Esophagus (tissue), 2 donors: ENCODE results near the gene JPH4. TPM values are rescaled to one million over a fixed set of nuclear protein-coding genes. Genes with fewer than 3 reads are reported as not detected.

Experiments used
- H3K27ac ChIP-seq, 2 donors: one replicate each; pipeline ENCODE4 v1.5.1; 2013; ENCODE audit warnings: low read depth in 2 of 2, mild to moderate bottlenecking in 2 of 2, inconsistent platforms in 1 of 2, low read length in 1 of 2, moderate library complexity in 1 of 2
- H3K27me3 ChIP-seq, 2 donors: one replicate each; pipeline ENCODE4 v1.6.1; 2013; ENCODE audit warnings: low read length in 2 of 2, control low read depth in 1 of 2, mild to moderate bottlenecking in 1 of 2; ENCODE audit not compliant: insufficient read depth in 2 of 2, control insufficient read depth in 1 of 2
- H3K36me3 ChIP-seq, 2 donors: one replicate each; pipeline ENCODE4 v1.6.1; 2013; ENCODE audit warnings: low read length in 1 of 2; ENCODE audit not compliant: control insufficient read depth in 2 of 2, insufficient read depth in 2 of 2
- H3K4me1 ChIP-seq, 2 donors: one replicate each; pipeline ENCODE4 v1.6.1; 2013; ENCODE audit warnings: low read length in 1 of 2; ENCODE audit not compliant: control insufficient read depth in 2 of 2, insufficient read depth in 2 of 2
- H3K4me3 ChIP-seq, 2 donors: one replicate each; pipeline ENCODE4 v1.5.1; 2013; ENCODE audit warnings: low read length in 2 of 2, mild to moderate bottlenecking in 2 of 2, low read depth in 1 of 2, moderate library complexity in 1 of 2
- H3K9me3 ChIP-seq, 2 donors: one replicate each; pipeline ENCODE4 v1.6.1; 2013; ENCODE audit warnings: mild to moderate bottlenecking in 2 of 2, low read depth in 1 of 2, low read length in 1 of 2, moderate library complexity in 1 of 2; ENCODE audit not compliant: control insufficient read depth in 2 of 2, insufficient read depth in 1 of 2
- WGBS, 2 donors: extraction: QIAGEN DNeasy Blood & Tissue Kit; methylation state at CpG; one replicate each; pipeline ENCODE4 v1.1.7; 2013; 5-methylcytosine and 5-hydroxymethylcytosine counted together
- polyA plus RNA-seq, 2 donors: library from polyadenylated mRNA; stranded (reverse); fragments of 200-250 nt; gene quantifications; one replicate each; pipeline ENCODE4 v1.2.3, GENCODE V29; 2013
- donor health status: healthy with polysubstance abuse.
- donor health status: Bipolar disorder and iron deficiency.

The JPH4 gene
- polyA plus RNA-seq, 2 donors, result 0.04 to 0.15 TPM

- Histone ChIP-seq H3K36me3 (peaks cover 10 to 39% of the 10 kb centered on the region in 2 donors), H3K4me1 (peaks cover 2 to 4% of the 10 kb centered on the region in 2 donors), H3K27me3 (no peaks in the 10 kb centered on the region), H3K27ac (no peak overlapping the region), H3K4me3 (no peak overlapping the region), H3K9me3 (no peaks in the 10 kb centered on the region)
- 81 to 86% methylated on average over 3 of the region's 3 CpGs for WGBS, 2 donors
Observed at GRCh38 chr14:23559926-23560520, 18.6 kb downstream of the JPH4 start.

GRCh38 chr14:23559010-23559925 lies 19.3 kb downstream of the JPH4 start:
- Histone ChIP-seq H3K36me3 (peaks cover 10 to 37% of the 10 kb centered on the region in 2 donors), H3K27ac (no peak overlapping the region)
- 74% methylated on average over 21 of the region's 21 CpGs for WGBS, 2 donors

GRCh38 chr14:23558346-23559009 lies 20.1 kb downstream of the JPH4 start:
- H3K27me3 ChIP-seq, result no peaks in the 10 kb centered on the region
- H3K9me3 ChIP-seq, result no peaks in the 10 kb centered on the region
- peaks cover 2 to 4% of the 10 kb centered on the region in 2 donors for H3K4me1 ChIP-seq
- 81 to 84% methylated on average over 10 of the region's 10 CpGs for WGBS, 2 donors
- no peak overlapping the region for H3K4me3 ChIP-seq
- H3K36me3 ChIP-seq, result peaks cover 10 to 29% of the 10 kb centered on the region in 2 donors
- no peak overlapping the region for H3K27ac ChIP-seq

More at GRCh38 chr14:23559010-23559925, 19.3 kb downstream of the JPH4 start:
- Histone ChIP-seq H3K27me3 (no peaks in the 10 kb centered on the region), H3K4me3 (no peak overlapping the region), H3K9me3 (no peaks in the 10 kb centered on the region), H3K4me1 (peaks cover 2 to 4% of the 10 kb centered on the region in 2 donors)

- H3K27me3 ChIP-seq, result no peaks in the 10 kb centered on the region
- H3K27ac ChIP-seq, result no peak overlapping the region
- H3K4me3 ChIP-seq, result no peak overlapping the region
- peaks cover 10 to 25% of the 10 kb centered on the region in 2 donors for H3K36me3 ChIP-seq
- 74 to 90% methylated on average over 1 of the region's 1 CpG for WGBS, 2 donors
- no peaks in the 10 kb centered on the region for H3K9me3 ChIP-seq
- peaks cover 2 to 4% of the 10 kb centered on the region in 2 donors for H3K4me1 ChIP-seq
Observed at GRCh38 chr14:23557946-23558345, 20.6 kb downstream of the JPH4 start.

- Histone ChIP-seq H3K27ac (no peak overlapping the region), H3K4me3 (no peak overlapping the region), H3K4me1 (peaks cover 2 to 4% of the 10 kb centered on the region in 2 donors), H3K27me3 (no peaks in the 10 kb centered on the region), H3K9me3 (no peaks in the 10 kb centered on the region), H3K36me3 (peaks cover 10 to 25% of the 10 kb centered on the region in 2 donors)
- 32 to 36% methylated on average over 2 of the region's 2 CpGs for WGBS, 2 donors
Observed at GRCh38 chr14:23557521-23557920, 21.1 kb downstream of the JPH4 start.

- peak overlapping the region; percentile 97 to 98 for H3K27ac ChIP-seq
- H3K9me3 ChIP-seq, result no peaks in the 10 kb centered on the region
- H3K36me3 ChIP-seq, result peaks cover 7 to 18% of the 10 kb centered on the region in 2 donors
- no peaks in the 10 kb centered on the region for H3K27me3 ChIP-seq
- WGBS, 2 donors, result 34 to 39% methylated on average over 17 of the region's 17 CpGs
- H3K4me3 ChIP-seq, result peak overlapping the region; percentile 97 to 98
- peaks cover 2 to 4% of the 10 kb centered on the region in 2 donors for H3K4me1 ChIP-seq
Observed at GRCh38 chr14:23556700-23557440, 21.7 kb downstream of the JPH4 start.

GRCh38 chr14:23555882-23556699 lies 22.5 kb downstream of the JPH4 start, which contains the start of gene THTPA:
THTPA (plus strand) TSS chr14:23556271; CDS start chr14:23556758, 487 bp downstream.
- 1% methylated on average over 54 of the region's 54 CpGs for WGBS, 2 donors
- Histone ChIP-seq H3K4me1 (peaks cover 2 to 4% of the 10 kb centered on the region in 2 donors), H3K27me3 (no peaks in the 10 kb centered on the region), H3K4me3 (peak within 1 kb of the TSS; percentile 97 to 98), H3K9me3 (no peaks in the 10 kb centered on the region), H3K36me3 (peaks cover 5 to 11% of the 10 kb centered on the region in 2 donors), H3K27ac (peak within 1 kb of the TSS; percentile 97 to 98)

GRCh38 chr14:23555533-23555881 lies 23.1 kb downstream of the JPH4 start:
- no peaks in the 10 kb centered on the region for H3K27me3 ChIP-seq
- H3K27ac ChIP-seq, result peak overlapping the region; percentile 97 to 98
- H3K4me1 ChIP-seq, result peaks cover 2 to 7% of the 10 kb centered on the region in 2 donors
- WGBS, 2 donors, result 2 to 3% methylated on average over 14 of the region's 14 CpGs
- H3K36me3 ChIP-seq, result peaks cover 2 to 9% of the 10 kb centered on the region in 2 donors
- H3K4me3 ChIP-seq, result peak overlapping the region; percentile 97 to 98
- no peaks in the 10 kb centered on the region for H3K9me3 ChIP-seq
